Dermis microvascular lymphatic vessel endothelial cell (primary cell): ENCODE data around the gene PPM1B. TPM values are rescaled to one million over a fixed set of nuclear protein-coding genes. Genes with fewer than 3 reads are reported as not detected.
"Not testable (repeated sequence)": the region's sequence is repeated elsewhere in the genome, so short reads cannot be mapped to it uniquely, and the experiment has no call there.

ENCODE experiments used
- DNase-seq, 2 donors: peaks; one replicate each; pipeline versions ENCODE4 v3.0.0 to v3.0.0-alpha.2; 2010; ENCODE audit warnings: low read depth in 2 of 2
- total RNA-seq: library from RNA; depleted of rRNA; stranded (reverse); fragments of >200 nt; gene quantifications from 2 replicates; pipeline ENCODE4 v1.2.1, GENCODE V29; 2014

Gene PPM1B
- total RNA-seq, 1 donor from 2014 or later, result 16.2 TPM

DNA sequence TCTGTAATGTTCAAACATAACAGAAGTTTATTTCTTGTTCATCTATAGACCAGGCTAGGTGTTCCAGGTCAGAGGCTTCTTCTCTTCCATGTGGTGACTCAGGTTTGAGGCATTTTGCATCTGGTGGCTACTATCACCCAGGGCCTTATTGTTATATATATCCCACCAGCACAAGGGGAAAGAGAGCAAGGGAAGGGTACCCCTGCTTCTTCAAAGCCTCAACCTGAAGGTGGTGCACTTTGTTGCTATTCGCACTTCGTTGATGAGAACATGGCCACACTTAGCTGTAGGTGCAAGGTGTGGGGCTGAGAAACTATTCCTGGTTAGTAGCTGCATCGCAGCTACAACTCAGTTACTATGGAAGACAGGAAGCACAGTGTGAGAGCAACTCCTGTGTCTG is 79.2 kb downstream of the PPM1B start:
- DNase-seq, result no peak

DNA sequence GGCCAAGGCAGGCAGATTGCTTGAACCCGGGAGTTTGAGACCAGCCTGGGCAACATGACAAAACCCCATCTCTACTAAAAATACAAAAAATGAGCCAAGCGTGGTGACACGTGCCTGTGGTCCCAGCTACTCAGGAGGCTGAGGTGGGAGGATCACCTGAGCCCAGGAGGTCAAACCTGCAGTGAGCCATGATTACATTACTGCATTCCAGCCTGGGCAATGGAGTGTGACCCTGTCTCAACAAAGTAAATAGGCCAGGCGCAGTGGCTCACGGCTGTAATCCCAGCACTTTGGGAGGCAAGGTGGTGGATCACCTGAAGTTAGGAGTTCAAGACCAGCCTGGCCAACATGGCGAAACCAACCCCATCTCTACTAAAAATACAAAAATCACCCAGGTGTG is 80.6 kb downstream of the PPM1B start:
- DNase-seq, result not testable (repeated sequence)

DNA sequence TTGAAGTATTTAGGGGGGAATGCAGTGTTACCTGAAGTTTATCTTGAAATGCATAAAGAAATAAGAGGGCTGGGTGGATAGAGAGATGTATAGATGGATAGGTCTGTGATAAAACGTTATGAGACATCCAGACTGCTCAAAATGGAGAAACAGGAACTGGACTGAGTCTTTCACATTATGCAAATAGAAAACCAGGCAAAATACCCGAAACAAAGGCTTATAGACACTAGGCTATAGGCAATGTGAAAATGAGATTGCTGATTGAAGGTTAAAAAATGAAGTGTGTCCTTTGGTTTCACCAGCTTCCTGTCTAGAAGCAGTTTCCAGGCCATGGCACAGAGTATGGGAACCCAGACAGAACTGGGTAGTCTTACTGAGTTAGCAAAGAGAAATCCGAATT is 81.7 kb downstream of the PPM1B start:
- no peak for DNase-seq

DNA sequence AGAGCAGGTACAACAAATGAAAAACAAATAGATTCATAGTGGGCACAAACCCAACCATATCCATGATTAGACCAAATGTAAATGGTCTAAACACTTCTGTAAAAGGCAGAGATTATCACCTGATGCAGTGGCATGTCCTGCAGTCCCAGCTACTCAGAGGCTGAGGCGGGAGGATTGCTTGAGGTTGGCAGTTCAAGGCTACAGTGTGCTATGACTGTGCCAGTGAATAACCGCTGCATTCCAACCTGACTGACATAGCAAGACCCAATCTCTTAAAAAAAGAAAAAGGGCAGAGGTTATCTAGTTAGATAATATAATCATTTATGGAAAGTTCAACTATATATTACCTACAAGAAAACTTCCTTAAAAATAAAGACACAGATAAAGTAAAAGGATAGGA is 85.3 kb downstream of the PPM1B start:
- no peak for DNase-seq

DNA sequence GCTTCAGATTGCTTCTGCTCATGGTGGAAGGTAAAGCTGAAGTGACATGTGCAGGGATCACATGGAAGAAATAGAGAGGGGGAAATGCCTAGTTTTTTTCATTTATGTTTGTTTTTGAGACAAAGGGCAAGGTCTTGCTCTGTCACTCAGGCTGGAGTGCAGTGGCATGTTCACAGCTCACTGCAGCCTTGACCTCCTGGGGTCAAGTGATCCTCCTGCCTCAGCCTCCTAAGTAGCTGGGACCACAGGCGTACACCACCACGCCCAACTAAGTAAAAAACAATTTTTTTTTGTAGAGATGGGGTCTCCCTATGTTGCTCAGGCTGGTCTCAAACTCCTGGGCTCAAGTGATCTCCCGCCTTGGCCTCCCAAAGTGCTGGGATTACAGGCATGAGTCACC is 87.0 kb downstream of the PPM1B start:
- DNase-seq, result not testable (repeated sequence)

DNA sequence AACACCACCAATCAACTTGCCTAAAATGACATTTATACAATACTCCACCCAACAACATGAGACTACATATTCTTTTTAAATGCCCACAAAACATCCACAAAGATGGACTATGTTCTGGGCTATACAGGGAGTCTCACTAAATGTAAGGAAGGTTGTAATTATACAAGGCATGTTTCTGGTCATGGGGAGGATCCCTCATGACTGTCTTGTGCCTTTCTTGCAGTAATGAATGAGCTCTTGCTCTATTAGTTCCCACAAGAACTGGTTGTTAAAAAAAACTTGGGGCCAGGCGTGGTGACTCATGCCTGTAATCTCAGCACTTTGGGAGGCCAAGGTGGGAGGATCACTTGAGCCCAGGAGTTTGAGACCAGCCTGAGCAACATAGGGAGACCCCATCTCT is 89.1 kb downstream of the PPM1B start:
- DNase-seq, result not testable (repeated sequence)

DNA sequence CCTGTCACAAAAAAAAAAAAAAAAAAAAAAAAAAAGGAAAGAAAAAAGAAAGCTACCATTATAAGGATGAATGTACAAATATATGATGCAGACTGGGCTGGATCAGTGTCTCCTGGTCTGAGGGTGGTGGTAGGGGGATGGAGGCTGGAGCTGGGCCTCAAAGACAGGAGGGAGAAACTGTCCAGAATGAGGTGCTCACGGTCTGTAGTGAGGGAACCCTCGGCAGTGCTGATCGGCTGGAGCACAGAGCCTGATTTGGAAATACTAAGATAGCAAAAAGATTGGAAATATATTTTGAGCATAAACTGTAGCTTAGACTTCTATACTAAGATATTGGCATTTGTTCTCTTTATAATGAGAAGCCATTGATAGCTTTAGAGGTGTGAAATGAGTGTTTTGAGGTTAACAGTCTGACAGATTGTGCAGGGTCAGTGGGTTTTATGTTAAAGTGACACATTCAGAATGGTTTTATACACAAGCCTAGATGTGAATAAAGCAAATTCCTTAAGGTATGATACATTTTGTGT is 98.7 kb downstream of the PPM1B start:
- no peak for DNase-seq

DNA sequence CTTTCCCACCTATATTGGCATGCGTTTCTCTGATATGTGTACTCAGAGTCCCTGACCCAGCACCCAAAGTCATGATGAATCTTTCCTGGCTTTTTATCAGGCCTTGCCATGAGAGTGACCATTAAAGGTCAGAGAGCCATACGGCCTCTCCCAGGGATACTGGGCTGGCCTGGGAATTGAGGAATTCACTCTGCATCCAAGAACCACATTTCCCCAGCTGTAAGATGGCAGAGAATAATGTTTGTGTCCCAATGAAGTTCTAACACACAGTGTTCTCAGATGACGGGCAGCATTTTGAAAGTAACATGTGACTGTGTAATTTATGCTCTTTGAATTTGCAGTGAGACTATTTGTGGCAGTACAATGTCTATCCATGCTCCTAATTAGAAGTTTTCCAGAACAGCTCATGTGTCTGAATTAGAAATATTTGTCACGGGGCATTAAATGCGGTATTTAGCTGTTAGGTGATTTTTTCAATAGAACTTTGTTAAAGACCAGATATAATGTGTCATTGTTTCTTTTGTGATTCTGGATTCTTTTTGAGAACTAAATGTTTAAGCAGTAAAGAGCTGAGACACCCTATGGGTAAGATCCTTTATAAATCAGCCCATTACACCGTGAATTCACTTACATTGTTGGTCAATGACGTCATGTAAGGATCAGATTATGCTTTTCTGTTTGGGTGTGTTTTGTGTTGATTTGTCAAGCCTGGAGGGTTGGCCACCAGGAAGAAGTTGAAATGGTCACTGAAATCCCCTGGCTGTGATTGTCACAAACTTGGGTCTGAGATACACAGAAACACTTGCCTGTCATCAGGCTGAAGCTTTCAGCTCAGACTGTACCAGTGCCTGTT is 99.3 kb downstream of the PPM1B start:
- DNase-seq, result no peak

DNA sequence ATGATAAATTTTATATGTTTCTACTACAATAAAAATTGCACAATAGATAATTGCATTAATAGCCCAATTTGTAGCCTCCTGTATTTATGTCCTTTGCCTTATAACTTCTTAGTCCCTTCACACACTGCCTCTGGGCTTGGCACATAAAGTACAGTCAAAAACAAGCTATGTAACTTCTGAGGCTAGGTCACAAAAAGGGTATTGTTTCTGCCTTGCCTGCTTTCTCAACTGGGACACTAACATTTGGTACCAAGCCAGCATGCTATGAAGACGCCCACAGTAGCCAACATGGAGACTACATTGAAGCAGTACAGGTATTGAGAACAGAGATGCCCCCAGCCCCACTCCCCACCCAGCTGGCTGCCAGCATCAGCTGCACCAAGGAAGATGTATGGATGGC is 101.2 kb downstream of the PPM1B start:
- DNase-seq, result no peak

DNA sequence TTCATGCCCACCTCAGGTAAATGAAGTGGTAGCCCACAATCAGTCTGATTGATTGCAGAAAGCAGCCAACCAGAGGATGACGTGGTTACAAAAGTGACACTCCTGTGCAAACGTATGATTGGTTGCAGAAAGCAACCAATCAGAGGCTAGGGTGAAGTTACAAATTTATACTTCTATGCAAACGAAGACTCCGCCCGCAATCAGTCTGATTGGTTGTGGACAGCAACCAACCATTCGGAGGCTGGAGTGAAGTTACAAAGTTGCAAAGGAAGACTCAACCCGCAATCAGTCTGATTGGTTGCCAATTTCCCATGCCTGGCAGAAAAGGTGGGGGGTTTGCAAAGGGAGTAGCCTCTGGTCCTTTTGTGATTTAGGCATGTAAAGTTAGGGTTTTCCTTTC is 102.6 kb downstream of the PPM1B start:
- DNase-seq, result no peak

DNA sequence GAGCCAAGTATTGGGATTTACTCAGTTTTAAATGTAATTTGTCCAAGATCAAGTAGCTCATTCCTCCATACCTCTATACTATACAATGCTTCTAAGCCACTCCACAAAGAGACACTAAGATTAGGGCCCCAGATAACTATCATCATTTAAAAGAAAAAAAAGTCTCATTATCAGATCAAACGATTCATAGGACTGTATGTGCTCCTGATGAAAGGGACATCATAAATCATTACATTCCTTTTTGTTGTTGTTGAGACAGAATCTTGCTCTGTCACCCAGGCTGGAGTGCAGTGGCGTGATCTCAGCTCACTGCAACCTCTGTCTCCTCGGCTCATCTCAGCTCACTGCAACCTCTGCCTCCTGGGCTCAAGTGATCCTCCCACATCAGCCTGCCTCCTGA is 104.4 kb downstream of the PPM1B start:
- no peak for DNase-seq

DNA sequence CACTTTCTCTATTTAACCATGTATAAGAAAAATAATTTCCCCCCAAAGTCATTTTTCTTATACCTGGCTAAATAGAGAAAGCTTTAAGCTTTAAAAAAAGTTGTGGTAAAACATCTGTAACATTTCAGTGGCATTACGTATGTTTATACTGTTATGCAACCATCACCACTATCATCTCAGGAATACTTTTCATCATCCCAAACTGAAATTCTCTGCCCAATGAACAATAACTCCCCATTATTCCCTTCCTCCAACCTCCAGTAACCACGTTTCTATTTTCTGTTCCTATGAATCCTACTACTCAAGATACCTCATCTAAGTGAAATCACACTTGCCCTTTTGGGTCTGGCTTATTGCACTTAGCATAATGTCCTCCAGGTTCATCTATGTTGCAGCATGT is 104.9 kb downstream of the PPM1B start:
- no peak for DNase-seq

DNA sequence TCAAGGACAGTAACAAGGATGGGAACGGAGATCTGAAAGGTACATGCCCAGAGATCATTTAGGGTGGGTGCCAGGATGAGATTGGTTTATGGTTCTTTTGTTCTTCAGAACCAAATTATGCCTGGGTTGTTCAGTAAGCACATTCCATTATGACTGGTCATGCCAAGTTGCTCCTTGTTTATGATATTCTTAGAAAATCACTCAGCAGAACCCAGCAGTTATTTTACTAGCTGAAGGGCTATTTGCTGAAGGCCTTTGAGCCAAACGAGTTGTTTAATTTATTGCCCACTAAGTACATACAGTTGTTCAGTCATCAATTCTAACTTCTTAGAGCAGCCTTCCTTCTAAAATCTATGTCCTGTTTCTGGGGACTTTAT is 107.2 kb downstream of the PPM1B start:
- no peak for DNase-seq

DNA sequence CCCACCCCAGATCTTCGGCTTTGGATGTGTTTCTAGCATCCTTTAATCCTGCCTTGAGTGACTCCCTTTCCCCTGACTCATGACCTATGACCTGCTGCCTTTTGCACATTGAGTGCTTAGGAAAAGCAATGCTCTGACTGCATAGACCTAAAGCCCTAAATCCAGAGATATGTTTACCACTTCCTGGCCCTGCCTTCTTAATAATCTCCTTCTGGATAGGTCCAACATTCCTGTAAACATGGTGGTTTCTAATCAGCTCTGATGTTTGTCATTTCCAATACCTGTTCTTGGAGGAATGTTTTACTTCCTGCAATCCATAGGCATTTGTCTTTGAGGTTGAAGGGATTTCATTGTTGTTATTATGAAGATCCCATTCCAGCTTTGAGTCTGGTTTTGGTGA is 108.9 kb downstream of the PPM1B start:
- no peak for DNase-seq

DNA sequence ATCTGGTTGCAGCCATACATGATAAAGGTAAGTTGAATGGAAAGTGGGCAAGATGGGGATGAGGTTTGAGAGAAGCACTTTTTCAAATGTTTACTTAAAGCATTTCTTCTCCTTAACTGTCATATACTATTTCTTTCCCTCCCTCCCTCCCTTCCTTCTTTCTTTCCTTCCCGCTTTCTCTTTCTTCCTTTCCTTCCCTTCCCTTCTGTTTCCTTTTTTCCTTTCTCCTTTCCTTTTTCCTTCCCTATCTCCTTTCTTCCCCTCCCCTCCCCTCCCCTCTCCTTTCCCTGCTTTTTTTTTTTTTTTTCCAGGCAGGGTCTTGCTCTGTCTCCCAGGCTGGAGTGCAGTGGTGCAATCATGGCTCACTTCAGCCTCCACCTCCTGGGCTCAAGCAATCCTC is 112.2 kb downstream of the PPM1B start:
- no peak for DNase-seq

Other genes with a start within 250 kb of the PPM1B start
- 47.2 and 61.1 TPM in 2 replicates for gene LRPPRC, start 172.9 kb upstream of the PPM1B start, total RNA-seq
- gene SLC3A1, start 106.6 kb downstream of the PPM1B start, total RNA-seq, result not detected in 2 replicates
- 11.4 and 12.0 TPM in 2 replicates for gene PREPL, start 192.6 kb downstream of the PPM1B start, total RNA-seq
- 2.4 and 2.8 TPM in 2 replicates for gene CAMKMT, start 193.1 kb downstream of the PPM1B start, total RNA-seq